ENCODE results near the gene DENND2C.

Gene DENND2C

GRCh38 chr1:114540272-114540671, 129.6 kb downstream of the DENND2C start:
- DNase-seq = no peak

GRCh38 chr1:114536043-114536442, 133.8 kb downstream of the DENND2C start:
- DNase-seq = no peak

DNA sequence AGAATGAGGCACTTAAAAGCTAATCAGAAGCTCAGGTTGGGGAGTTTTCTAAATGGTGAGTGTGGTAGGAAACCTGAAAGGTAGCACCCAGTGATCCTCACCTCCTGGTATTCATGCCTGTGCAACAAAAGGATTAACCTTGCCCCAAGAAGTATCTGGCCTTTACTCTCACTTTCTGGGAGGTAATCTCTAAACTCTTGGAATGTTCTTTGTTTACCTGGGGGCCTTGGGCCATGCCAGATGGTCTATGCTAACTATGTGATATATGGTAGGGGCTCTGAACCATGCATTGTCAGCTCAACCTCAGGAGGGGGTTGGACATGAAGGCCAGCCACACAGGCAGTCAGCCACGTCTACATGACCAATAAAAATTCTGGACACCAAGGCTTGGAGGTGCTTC, 134.4 kb downstream of the DENND2C start:
- DNase-seq = no peak
